Superior temporal gyrus (tissue), 1 donor: Measurements from ENCODE around the gene PTBP1.
"Not testable (repeated sequence)": the region's sequence is repeated elsewhere in the genome, so short reads cannot be mapped to it uniquely, and the experiment has no call there.

ENCODE experiments used
- DNase-seq: peaks from one replicate; pipeline ENCODE4 v3.0.0-alpha.2; 2016; ENCODE audit errors: extremely low spot score

Gene PTBP1

DNA sequence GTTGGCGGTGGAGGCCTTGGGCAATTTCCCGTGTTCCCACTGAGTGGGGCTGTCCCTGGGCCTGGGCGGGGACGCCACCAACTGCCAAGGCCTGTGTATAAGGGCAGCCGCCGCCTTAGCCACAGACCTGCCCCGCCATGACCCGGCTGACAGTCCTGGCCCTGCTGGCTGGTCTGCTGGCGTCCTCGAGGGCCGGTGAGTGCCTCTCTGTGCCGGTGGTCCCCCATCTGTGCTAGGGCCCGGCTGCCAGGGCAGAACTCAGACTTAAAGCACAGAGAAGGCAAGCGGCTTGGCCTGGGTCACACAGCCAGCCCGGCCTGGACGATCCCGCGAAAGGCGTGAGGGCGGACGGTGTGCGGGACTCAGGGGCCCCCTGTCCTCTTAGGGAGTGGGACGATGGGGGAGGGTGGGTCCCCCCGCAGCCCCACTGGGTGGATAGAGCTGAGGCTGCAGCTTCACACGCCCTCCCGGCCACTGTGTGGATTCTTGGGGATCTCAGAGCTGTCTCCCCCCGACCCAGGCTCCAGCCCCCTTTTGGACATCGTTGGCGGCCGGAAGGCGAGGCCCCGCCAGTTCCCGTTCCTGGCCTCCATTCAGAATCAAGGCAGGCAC is 30.6 kb downstream of the PTBP1 start, which contains the start of gene AZU1:
TSS of gene AZU1 (plus strand) at position 128 of the 612 bp plus-strand sequence. CDS start at position 138, 10 bp downstream.
- no peak for DNase-seq

GRCh38 chr19:829129-829758 is 32.0 kb downstream of the PTBP1 start:
- DNase-seq = no peak

DNA sequence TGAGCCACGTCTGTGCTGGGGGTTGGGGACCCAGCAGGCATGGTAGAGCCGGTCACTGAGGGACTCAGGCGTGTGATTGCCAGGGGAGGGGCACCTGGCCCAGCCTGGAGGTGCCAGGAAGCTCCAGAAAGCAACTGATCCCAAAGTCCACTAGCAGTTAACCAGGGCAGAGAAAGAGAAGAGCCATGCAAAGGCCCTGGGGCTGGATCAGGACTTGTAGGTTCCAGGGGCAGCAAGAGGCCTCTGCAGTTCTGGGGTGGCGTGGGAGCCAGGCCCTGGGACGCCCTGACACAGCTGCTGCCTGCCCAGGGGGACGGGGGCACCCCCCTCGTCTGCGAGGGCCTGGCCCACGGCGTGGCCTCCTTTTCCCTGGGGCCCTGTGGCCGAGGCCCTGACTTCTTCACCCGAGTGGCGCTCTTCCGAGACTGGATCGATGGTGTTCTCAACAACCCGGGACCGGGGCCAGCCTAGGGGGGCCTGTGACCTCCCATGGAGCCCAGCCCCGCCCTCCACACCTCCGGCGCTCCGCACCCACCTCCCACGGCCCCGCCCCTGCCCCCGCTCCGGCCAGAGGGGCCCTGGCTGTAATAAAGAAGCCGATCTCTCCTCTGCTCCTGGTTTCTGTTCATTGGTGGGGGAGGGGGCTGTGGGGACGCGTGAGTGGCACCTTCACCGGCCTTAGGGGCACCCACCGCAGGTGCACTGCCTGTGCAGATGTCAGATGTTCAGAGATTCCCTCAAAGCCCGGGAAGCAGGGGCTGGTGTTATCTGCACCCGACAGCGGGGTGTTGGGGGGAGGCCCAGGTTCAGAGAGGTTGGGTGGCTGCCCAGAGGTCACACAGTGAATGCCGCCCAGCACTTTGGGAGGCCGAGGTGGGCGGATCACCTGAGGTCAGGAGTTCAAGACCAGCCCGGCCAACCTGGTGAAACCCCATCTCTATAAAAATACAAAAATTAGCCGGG is 34.4 kb downstream of the PTBP1 start:
- DNase-seq = no peak

- DNase-seq = no peak
Measured at GRCh38 chr19:834216-834615, 37.0 kb downstream of the PTBP1 start.

DNA sequence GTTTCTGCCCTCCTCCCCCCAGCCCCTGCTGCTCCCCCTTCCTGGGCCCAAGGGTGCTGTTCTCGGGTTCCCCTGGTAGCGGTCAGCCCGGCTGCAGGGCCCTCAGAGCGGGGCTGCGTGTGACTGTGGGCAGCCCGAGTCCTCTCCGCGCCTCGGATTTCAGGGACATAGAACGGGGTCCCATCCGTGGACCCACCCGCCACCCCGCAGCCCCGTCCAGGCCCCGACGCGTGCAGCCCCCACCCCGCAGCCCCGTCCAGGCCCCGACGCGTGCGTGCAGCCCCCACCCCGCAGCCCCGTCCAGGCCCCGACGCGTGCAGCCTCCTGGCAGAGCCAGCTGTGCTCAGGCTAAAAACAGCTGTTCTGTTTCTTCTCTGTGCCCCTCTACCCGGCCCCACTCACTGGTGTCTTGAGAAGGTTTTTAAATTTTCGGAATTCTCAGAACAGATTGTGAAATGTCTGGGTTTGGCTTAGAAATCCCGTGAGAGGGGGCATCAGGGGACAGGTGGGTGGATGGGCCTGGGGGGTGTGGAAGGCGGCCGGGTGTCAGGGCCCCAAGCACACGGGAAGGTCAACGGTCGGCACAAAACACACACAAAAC is 38.1 kb downstream of the PTBP1 start:
- DNase-seq = no peak

DNA sequence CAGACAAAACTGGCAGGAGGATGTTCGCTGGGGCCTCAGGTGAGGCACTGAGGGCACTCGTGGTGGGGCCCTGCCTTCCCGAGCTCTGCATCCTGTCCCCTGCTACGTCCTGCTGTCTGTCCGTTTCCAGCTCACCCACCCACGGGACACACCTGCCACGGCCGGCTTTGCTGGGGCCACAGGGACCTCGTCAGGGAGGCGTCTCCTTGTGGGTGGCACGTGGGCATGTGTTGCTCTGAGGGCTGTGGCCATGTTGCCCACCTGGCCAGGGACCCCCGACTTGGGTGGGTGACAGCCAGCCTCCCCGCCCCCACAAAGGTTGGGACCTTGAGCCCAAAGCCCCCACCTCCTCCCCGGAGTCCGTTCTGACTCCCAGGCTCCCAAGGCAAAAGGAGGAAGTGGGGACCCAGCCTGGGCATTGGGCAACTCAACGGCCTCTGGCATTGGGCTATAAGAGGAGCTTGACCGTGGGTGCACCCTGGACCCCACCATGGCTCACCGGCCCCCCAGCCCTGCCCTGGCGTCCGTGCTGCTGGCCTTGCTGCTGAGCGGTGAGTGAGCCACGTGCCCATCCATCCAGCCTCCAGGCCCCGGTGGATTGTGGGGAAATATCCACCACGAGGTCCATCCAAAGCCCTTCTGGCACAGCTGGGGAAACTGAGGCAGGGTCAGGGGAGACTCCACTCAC is 43.4 kb downstream of the PTBP1 start, which contains the start of gene PRTN3:
TSS of gene PRTN3 (plus strand) at position 481 of the 688 bp plus-strand sequence. CDS start at position 491, 10 bp downstream.
- DNase-seq = no peak

GRCh38 chr19:842802-843179 is 45.5 kb downstream of the PTBP1 start:
- DNase-seq = not testable (repeated sequence)

DNA sequence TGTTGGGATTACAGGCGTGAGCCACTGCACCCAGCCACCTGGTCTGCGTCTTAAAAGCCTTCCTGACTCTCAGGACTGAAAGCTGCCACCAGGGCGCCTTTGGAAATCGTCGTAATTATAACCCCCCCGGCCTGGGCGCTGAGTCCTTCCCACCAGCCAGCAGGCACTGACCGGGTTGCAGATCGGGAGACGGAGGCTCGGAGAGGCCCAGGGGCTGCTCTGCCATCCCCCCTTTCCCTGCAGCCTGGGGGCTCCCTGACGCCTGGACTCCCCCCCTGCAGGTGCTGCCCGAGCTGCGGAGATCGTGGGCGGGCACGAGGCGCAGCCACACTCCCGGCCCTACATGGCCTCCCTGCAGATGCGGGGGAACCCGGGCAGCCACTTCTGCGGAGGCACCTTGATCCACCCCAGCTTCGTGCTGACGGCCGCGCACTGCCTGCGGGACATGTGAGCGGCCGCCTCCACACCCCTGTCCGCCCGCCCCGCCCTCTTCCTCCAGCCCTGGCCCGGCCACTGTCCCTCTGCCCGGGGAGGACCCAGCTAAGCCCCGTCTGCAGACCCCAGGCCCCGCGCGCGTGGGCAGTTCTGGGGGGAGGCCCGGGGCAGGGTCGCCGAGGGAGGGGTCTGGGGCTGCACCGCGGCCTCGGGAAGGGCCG is 46.1 kb downstream of the PTBP1 start:
- DNase-seq = no peak

DNA sequence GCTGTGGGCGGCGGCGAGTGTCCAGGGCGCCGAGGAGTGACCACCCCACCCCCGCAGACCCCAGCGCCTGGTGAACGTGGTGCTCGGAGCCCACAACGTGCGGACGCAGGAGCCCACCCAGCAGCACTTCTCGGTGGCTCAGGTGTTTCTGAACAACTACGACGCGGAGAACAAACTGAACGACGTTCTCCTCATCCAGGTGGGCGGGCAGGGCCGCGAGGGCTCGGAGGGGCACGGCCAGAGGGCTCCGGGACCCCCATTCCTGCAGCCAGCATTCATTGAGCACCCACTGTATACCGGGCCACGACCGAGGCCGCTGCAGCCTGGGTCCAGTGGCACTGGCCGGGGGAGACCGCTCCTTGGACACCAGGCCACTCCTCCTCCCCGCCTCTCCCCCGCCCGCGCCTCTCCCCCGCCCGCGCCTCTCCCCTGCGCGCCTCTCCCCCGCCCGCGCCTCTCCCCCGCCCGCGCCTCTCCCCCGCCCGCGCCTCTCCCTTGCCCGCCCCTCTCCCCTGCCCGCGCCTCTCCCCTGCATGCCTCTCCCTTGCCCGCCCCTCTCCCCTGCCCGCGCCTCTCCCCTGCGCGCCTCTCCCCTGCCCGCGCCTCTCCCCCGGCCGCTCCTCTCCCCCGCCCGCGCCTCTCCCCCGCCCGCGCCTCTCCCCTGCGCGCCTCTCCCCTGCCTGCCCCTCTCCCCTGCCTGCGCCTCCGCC is 46.7 kb downstream of the PTBP1 start:
- DNase-seq = no peak

DNA sequence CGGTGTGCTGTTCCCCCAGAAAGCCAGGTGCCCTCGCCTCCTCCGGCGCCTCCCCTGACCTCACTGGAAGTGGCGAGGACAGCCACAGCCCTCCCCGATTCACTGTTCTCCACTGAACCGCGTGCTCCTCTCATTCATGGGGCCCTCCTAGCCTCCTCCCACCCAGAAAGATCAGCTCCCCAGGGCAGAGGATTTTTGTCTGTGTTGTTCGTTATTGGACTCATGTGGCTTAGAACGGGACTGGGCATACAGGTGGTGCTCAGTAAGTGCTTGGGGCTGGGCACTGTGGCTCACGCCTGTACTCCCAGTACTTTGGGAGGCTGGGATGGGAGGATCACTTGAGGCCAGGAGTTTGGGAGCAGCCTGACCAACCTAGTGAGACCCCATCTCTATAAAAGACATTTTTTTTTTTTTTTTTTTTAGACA is 47.3 kb downstream of the PTBP1 start:
- no peak for DNase-seq

- DNase-seq = no peak
Measured at GRCh38 chr19:845707-846521, 48.7 kb downstream of the PTBP1 start.

DNA sequence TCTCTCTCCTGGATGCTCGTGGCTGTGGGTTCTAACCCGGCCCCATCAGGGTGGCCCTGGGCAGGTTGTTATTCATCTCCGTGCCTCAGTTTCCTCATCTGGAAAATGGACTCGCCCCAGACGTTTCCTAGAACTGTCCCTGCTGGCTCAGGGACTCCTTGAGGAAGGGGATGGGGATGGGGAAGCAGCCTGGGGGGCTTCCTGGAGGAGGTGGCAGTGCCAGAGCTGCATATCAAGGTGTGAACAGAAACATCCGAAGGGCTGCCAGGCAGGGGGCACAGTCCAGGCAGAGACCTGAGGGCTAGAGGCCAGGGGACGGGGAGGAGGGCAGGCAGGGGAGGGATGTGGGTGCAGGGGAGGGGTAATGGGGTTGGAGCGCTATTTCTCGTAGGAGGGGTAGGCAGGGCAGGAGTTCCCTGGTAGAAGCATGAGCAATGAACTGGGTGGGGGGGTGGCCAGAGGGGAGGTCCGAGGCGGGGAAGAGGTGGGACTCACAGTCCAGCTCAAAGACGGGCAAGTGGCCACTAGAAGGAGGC is 51.2 kb downstream of the PTBP1 start:
- no peak for DNase-seq

- DNase-seq = not testable (repeated sequence)
Measured at GRCh38 chr19:849195-849594, 51.9 kb downstream of the PTBP1 start.

DNA sequence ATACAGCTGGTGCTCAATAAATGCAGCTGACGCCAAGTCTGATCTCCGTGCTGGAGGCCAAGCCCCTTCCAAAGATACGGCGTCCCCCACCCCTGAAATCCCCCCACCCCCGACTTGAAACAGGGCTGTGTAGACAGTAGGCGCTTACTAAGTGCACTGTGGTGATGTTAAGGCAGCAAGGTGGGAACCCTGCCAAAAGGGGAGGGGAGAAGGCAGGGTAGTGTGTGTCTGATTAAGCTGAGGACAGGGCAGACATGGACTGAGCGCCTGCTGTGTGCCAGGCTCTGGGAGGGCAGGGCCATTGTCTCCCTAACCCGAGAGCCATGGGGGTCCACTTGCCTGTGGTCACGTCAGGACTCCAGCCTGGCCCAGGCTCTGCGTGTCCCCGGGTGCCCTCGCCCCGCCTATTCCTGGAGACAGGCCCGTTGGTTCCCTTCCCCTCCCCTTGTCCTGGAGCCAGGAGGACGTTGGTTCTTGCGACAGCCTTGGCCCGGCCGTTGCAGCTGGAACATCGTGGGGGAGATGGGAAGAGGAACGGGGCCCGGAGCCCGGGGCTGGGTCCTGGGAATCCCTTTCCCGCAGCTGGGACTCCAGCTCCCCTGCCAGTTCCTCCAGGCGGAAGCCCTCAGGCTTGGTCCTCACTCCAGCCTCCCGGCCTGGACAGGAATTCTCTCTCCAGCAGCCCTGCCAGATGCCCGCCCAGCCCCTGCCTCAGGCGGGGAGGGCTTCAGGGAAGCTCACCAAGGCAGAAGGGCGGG is 53.1 kb downstream of the PTBP1 start:
- no peak for DNase-seq

DNA sequence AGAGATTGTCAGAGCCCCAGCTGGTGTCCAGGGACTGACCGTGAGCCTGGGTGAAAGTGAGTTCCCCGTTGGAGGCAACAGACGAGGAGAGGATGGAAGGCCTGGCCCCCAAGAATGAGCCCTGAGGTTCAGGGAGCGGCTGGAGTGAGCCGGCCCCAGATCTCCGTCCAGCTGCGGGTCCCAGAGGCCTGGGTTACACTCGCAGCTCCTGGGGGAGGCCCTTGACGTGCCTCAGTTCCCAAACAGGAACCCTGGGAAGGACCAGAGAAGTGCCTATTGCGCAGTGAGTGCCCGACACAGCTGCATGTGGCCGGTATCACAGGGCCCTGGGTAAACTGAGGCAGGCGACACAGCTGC is 53.7 kb downstream of the PTBP1 start:
- no peak for DNase-seq

- DNase-seq = no peak
Measured at GRCh38 chr19:852136-853013, 55.1 kb downstream of the PTBP1 start, which contains the start of gene ELANE. Gene ELANE (plus strand): TSS chr19:852303. CDS start chr19:852329, 26 bp downstream.

DNA sequence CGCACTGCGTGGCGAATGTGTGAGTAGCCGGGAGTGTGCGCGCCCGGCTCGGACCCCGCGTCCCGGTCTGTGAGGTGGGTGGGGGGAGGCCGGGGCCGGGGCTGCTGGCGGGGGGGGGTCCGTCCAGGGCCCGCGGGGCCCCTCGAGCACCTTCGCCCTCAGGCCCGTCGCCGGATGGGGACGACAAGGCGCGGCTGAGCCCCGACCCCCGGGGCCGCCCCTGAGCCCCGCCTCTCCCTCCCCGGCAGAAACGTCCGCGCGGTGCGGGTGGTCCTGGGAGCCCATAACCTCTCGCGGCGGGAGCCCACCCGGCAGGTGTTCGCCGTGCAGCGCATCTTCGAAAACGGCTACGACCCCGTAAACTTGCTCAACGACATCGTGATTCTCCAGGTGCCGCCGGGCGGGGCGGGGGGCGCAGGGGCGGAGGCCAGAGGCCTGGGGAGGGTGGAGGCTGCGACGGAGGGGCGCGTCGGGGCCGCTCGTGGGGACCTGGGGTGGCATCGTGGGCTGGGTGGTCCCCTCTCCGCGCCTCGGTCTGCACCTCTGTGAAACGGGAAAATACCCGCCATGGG is 55.8 kb downstream of the PTBP1 start:
- DNase-seq = no peak
